OCI-LY1 (cell line): Measurements from ENCODE around the gene POU6F2.

Experiments
- H2AFZ ChIP-seq: fragments of 200-600 bp; sonication (generic), shearing (Covaris generic); 2 replicates; pipeline ENCODE4 v1.6.0; 2014; ENCODE audit warnings: antibody characterized with exemption, mild to moderate bottlenecking, low read length
- H3F3A ChIP-seq: fragments of 200-600 bp; sonication (generic), shearing (Covaris generic); 2 replicates; pipeline ENCODE4 v1.6.0; 2014; ENCODE audit warnings: mild to moderate bottlenecking, antibody characterized with exemption, low read length, moderate library complexity; ENCODE audit not compliant: insufficient read depth
- H3K27ac ChIP-seq: fragments of 200-600 bp; sonication (generic); 2 replicates; pipeline ENCODE4 v1.5.1; 2014; ENCODE audit warnings: low read length, mixed run types, mild to moderate bottlenecking, low read depth; ENCODE audit not compliant: poor library complexity, severe bottlenecking
- H3K27me3 ChIP-seq: fragments of 200-600 bp; sonication (generic); 2 replicates; pipeline ENCODE4 v1.6.0; 2014; ENCODE audit warnings: antibody characterized with exemption, mild to moderate bottlenecking, low read length, moderate library complexity; ENCODE audit not compliant: insufficient read depth
- H3K36me3 ChIP-seq: fragments of 200-600 bp; sonication (generic); 2 replicates; pipeline ENCODE4 v1.6.1; 2014; ENCODE audit warnings: mild to moderate bottlenecking, antibody characterized with exemption, low read length, moderate library complexity, mixed read lengths; ENCODE audit not compliant: insufficient read depth
- H3K4me1 ChIP-seq: fragments of 200-600 bp; sonication (generic); 2 replicates; pipeline ENCODE4 v1.5.1; 2014; ENCODE audit warnings: mild to moderate bottlenecking, low read length, moderate library complexity; ENCODE audit not compliant: insufficient read depth, severe bottlenecking
- H3K4me2 ChIP-seq: fragments of 200-600 bp; sonication (generic), shearing (Covaris generic); 2 replicates; pipeline ENCODE4 v1.6.1; 2014; ENCODE audit warnings: low read length
- H3K4me3 ChIP-seq: fragments of 200-600 bp; sonication (generic); 2 replicates; pipeline ENCODE4 v1.5.1; 2014; ENCODE audit warnings: low read length, low read depth, mild to moderate bottlenecking, mixed read lengths; ENCODE audit not compliant: poor library complexity, severe bottlenecking
- H3K79me2 ChIP-seq: fragments of 200-600 bp; shearing (Covaris generic); 2 replicates; pipeline ENCODE4 v1.6.1; 2016; ENCODE audit warnings: mixed run types, low read length, mixed read lengths; ENCODE audit not compliant: insufficient read depth
- H3K9ac ChIP-seq: fragments of 200-600 bp; sonication (generic), shearing (Covaris generic); 2 replicates; pipeline ENCODE4 v1.6.1; 2014; ENCODE audit warnings: mild to moderate bottlenecking, low read length, mixed read lengths
- H3K9me2 ChIP-seq: fragments of 200-600 bp; sonication (generic), shearing (Covaris generic); 2 replicates; pipeline ENCODE4 v1.6.1; 2014; ENCODE audit warnings: low read depth, mild to moderate bottlenecking, low read length, mixed read lengths
- H3K9me3 ChIP-seq: fragments of 200-600 bp; shearing (Covaris generic); 2 replicates; pipeline ENCODE4 v1.6.1; 2014; ENCODE audit warnings: low read length, mixed read lengths
- H4K20me1 ChIP-seq: fragments of 200-600 bp; sonication (generic), shearing (Covaris generic); 2 replicates; pipeline ENCODE4 v1.6.0; 2016; ENCODE audit warnings: mild to moderate bottlenecking, low read length; ENCODE audit not compliant: insufficient read depth
- CTCF ChIP-seq: fragments of 200-600 bp; sonication (generic), shearing (Covaris generic); IDR thresholded peaks from 2 replicates; pipeline ENCODE4 v1.5.1; 2017; ENCODE audit warnings: mild to moderate bottlenecking, antibody characterized with exemption, low read length, moderate library complexity, mixed read lengths
- EZH2 ChIP-seq: fragments of 200-600 bp; sonication (generic), shearing (Covaris generic); IDR thresholded peaks from 2 replicates; pipeline ENCODE4 v1.8.0; 2017; ENCODE audit warnings: borderline replicate concordance, mixed run types, mild to moderate bottlenecking, antibody characterized with exemption, low read length, moderate library complexity, mixed read lengths

Gene POU6F2

GRCh38 chr7:39130857-39131526 is 153.3 kb downstream of the POU6F2 start:
- TF ChIP-seq EZH2 (no peak), CTCF (no peak)
- no peaks in the 10 kb centered on the region for H3F3A ChIP-seq
- H3K4me3 ChIP-seq, result no peak overlapping the region
- no peak overlapping the region for H3K9ac ChIP-seq
- H3K27ac ChIP-seq, result no peak overlapping the region
- H3K79me2 ChIP-seq, result no peaks in the 10 kb centered on the region
- H3K4me2 ChIP-seq, result no peak overlapping the region
- no peaks in the 10 kb centered on the region for H3K36me3 ChIP-seq
- no peaks in the 10 kb centered on the region for H3K4me1 ChIP-seq
- H3K9me3 ChIP-seq, result no peaks in the 10 kb centered on the region
- H3K9me2 ChIP-seq, result no peaks in the 10 kb centered on the region
- H4K20me1 ChIP-seq, result no peaks in the 10 kb centered on the region
- H3K27me3 ChIP-seq, result no peaks in the 10 kb centered on the region
- no peak overlapping the region for H2AFZ ChIP-seq

GRCh38 chr7:39132306-39132705 is 154.6 kb downstream of the POU6F2 start:
- H3K4me2 ChIP-seq, result no peak overlapping the region
- no peak overlapping the region for H3K4me3 ChIP-seq
- no peak overlapping the region for H2AFZ ChIP-seq
- H3K9me3 ChIP-seq, result no peaks in the 10 kb centered on the region
- no peaks in the 10 kb centered on the region for H3K36me3 ChIP-seq
- no peaks in the 10 kb centered on the region for H4K20me1 ChIP-seq
- H3K9me2 ChIP-seq, result no peaks in the 10 kb centered on the region
- no peaks in the 10 kb centered on the region for H3F3A ChIP-seq
- no peaks in the 10 kb centered on the region for H3K4me1 ChIP-seq
- H3K9ac ChIP-seq, result no peak overlapping the region
- TF ChIP-seq CTCF (no peak), EZH2 (no peak)
- H3K27ac ChIP-seq, result no peak overlapping the region
- no peaks in the 10 kb centered on the region for H3K79me2 ChIP-seq
- H3K27me3 ChIP-seq, result no peaks in the 10 kb centered on the region

DNA sequence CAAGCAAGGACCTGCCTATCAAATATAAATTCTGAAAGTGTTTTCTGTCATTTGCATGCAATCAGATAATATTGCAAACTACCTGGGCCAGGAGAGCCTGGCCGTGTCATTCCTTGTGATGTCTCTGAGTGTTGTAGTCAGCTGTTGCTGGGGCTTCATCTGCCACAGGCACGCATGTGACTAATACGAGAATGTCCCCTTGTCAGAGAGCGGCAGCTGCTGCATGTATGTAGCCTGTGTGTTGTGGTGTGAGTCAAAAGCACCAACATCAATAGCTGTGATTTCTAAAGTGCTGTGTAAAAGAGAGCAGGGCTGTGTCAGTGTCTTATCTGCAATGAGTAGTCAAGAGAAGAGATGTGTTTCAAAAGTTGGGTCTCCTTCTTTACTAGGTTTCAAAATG is 155.4 kb downstream of the POU6F2 start:
- no peak overlapping the region for H2AFZ ChIP-seq
- no peaks in the 10 kb centered on the region for H4K20me1 ChIP-seq
- no peaks in the 10 kb centered on the region for H3K9me3 ChIP-seq
- H3K9ac ChIP-seq, result no peak overlapping the region
- H3K27me3 ChIP-seq, result no peaks in the 10 kb centered on the region
- H3K9me2 ChIP-seq, result no peaks in the 10 kb centered on the region
- no peaks in the 10 kb centered on the region for H3F3A ChIP-seq
- TF ChIP-seq CTCF (no peak), EZH2 (no peak)
- H3K4me2 ChIP-seq, result no peak overlapping the region
- H3K4me1 ChIP-seq, result no peaks in the 10 kb centered on the region
- no peak overlapping the region for H3K27ac ChIP-seq
- H3K4me3 ChIP-seq, result no peak overlapping the region
- H3K79me2 ChIP-seq, result no peaks in the 10 kb centered on the region
- H3K36me3 ChIP-seq, result no peaks in the 10 kb centered on the region
